Dermis blood vessel endothelial cell (primary cell): ENCODE results near the gene DGCR2. TPM values are rescaled to one million over a fixed set of nuclear protein-coding genes. Genes with fewer than 3 reads are reported as not detected.
"Not testable (repeated sequence)": the region's sequence is repeated elsewhere in the genome, so short reads cannot be mapped to it uniquely, and the experiment has no call there.

Experiments used
- DNase-seq: peaks from one replicate; pipeline ENCODE4 v3.0.0; 2010
- total RNA-seq: library from RNA; depleted of rRNA; stranded (reverse); fragments of >200 nt; gene quantifications from 2 replicates; pipeline ENCODE4 v1.2.3, GENCODE V29; 2014

The DGCR2 gene
- total RNA-seq, 1 donor from 2014 or later = 56.2 TPM

DNA sequence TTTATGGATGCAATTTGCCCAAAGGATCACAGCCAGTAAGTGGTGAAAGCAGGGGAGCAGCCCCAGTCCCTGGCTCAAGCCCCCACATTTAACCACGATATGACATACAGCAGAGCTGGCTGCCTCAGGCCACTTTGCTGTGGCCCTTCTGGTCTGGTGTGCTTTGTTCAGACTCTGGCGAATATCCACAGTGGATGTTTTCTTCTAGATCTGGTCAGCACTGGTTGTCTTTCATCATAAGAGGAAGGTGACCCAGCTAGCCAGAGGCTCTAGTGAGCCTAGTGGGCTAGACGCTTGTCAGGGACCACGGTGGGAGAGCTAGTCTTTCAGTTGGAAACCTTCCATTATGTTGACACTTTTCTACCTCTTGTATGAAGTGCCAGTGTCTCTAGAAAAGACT lies 42.5 kb downstream of the DGCR2 start:
- no peak for DNase-seq

DNA sequence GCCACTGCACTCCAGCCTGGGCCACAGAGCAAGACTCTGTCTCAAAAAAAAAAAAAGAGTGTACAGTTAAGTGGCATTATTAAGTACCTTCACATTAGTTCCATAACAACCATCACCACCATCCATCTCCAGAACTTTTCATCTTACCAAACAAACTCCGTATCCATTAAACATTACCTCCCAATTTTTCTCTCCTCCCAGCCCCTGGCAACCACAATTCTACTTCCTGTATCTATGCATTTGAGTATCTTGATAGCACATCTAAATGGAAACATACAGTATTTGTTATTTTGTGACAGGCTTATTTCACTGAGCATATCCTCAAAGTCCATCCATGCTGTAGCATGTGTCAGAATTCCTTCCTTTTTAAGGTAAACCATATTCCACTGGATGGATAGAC lies 46.8 kb downstream of the DGCR2 start:
- no peak for DNase-seq

DNA sequence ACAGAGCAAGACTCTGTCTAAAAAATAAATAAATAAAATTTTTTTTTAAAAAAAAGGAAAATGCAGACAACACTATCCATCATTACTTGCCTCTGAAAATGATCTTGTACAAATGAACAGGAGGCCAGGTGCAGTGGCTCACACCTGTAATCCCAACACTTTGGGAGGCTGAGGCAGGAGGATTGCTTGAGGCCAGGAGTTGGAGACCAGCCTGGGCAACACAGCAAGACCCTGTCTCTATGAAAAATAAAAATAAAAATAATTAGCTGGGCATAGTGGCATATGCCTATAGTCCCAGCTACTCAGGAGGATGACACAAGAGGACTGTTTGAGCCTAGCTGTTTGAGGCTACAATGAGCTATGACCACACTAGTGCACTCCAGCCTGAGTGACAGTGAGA lies 49.4 kb downstream of the DGCR2 start:
- not testable (repeated sequence) for DNase-seq

DNA sequence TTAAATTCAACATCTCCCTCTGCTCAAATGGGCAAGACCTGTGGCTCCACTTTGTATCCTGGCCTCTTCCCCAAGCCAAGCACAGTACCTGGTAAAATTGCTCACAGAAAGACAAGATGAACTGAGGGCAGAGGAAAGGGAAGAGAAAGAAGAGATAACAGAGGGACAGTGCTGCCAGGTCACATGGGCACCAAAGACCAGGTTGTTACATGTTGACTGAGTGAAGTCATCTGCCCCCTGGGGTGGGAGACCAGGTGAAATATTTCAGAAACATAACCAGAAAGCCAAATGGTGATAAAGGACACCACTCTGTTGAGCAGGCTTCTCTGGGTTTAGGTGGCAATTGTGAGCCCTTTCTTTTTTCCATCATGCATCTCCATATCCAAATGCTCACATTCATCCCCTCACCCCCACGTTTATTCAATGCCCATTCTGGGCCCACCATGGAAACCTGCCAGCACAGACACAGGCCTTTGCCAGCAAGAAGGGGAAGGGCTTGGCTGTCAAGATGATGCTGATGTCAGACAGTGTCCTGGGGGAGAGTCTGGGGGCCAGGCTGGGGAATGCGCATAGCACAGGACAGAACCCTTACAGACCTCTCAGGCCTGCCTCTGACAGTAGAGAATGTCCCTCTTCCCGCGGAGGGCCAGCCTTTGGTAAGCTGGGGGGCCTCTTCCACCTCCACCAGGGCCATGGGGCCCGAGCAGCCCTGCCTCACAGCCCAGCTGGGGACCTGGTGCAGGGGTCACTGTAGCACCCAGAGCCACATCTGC lies 51.6 kb downstream of the DGCR2 start:
- no peak for DNase-seq

DNA sequence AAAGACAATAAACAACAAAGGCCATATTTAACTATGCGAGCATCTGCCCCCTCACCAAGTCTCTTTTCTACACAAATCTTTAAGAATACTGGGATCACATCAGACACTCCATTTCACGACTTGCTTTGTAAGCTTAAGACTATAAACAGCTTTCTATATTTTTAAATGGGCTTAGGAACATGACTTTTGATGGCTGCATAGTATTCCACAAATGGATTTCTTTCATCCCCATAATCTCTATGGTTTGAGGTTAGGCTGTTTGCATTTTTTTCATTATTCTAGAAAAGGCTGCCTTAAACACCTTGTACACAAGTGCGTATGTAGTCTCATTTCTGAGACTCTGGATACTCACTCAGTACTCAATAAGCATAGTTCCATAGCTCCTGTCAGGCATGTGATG lies 52.8 kb downstream of the DGCR2 start:
- DNase-seq = no peak

- no peak for DNase-seq
Measured at GRCh38 chr22:19068784-19069271, 53.4 kb downstream of the DGCR2 start.

- no peak for DNase-seq
Measured at GRCh38 chr22:19067696-19068348, 54.4 kb downstream of the DGCR2 start.

GRCh38 chr22:19066531-19067271 lies 55.5 kb downstream of the DGCR2 start:
- DNase-seq = peak; percentile 32

DNA sequence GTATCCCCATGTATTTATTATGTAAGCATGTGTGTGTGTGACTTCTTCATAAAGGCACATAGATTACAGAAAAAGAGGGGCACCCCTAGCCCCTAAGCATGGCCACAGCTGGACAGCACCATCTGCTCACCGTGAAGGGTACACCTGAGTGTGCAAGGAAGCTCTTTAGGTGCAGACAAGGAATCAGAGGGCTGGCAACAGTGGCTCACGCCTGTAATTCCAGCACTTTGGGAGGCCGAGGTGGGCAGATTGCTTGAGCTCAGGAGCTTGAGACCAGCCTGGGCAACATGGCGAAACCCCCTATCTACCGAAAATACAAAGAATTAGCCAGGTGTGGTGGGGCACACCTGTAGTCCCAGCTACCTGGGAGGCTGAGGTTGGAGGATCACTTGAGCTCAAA lies 56.3 kb downstream of the DGCR2 start:
- no peak for DNase-seq

GRCh38 chr22:19065298-19065859 lies 56.8 kb downstream of the DGCR2 start:
- DNase-seq = no peak

GRCh38 chr22:19064354-19065054 lies 57.7 kb downstream of the DGCR2 start:
- no peak for DNase-seq

- DNase-seq = no peak
Measured at GRCh38 chr22:19063581-19064353, 58.4 kb downstream of the DGCR2 start.

DNA sequence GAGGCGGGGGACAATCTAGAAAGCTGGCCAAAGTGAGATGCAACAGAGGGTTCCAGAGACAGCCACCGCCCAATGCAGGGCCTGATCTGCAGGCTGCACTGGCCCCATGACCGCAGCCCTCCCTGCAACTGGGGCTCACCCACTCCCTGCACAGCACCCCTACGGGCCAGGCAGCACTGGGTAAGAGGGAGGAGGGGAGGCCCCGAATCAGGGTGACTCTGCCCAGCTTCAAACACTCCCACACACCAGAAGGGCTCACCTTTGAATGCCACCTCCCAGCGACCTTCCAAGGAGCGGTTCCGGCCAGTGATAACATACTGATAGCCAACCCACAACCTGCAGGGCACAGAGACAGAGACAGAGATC lies 59.3 kb downstream of the DGCR2 start:
- DNase-seq = no peak

GRCh38 chr22:19062139-19062942 lies 59.9 kb downstream of the DGCR2 start:
- peak; percentile 47 for DNase-seq

DNA sequence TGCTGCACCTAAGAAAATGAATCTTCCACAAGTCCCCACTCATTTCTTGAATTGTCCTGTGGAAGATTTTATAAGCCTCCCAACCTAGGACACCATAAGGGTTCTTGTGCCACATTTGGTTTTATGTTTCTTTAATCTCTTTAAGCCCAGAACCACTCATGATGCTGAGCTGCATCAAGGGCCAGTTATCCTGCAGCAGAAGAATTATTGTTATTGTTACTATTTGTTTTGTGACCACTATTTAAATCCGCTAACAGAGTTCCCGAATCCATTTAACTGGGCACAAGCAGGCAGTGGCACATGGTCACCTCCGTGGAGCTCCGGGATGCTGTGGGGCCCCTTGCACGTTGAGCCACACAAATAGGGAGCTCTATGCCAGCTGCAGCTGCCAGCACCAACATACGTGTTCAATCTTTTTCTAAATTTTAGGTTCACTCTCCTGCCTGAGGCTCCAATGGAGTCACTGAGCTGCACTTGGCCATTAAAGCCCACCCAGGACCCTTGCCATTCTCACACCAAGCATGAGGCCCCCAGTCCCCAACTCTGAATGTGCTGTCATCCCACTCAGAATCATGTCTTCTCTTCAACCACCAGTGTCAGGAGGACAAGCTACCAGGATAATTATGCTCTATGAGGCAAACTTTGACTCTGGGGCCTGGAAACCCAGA lies 60.6 kb downstream of the DGCR2 start:
- no peak for DNase-seq

DNA sequence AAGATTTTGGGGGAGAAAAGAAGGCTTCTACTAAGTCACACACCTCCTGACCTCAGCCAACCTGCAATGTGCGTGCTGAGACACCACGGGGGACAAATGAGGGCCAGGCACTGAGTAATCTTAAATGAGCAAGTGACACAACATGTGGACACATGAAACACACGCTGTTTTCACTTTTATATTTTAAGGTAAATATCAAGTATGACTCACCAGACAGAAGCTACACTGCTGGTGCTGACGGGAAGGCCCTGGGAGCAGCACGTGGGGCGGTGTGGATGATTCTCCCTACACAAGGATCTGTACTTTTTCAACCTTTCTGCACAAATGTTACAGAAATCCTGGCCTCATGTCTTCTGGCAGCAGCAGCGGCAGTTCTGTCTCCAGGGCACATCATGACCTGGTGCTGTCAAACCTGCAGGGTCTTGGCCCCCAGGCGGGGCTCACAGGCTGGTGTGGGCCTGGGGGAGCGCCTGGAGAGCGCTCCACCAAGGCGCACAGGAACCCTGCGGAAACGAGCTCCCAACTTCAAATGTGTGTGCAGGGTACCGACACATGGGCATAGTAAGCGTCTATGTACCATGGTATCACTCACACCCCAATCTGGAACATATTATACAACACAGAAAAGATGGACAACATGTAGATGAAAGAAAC lies 61.7 kb downstream of the DGCR2 start:
- no peak for DNase-seq

DNA sequence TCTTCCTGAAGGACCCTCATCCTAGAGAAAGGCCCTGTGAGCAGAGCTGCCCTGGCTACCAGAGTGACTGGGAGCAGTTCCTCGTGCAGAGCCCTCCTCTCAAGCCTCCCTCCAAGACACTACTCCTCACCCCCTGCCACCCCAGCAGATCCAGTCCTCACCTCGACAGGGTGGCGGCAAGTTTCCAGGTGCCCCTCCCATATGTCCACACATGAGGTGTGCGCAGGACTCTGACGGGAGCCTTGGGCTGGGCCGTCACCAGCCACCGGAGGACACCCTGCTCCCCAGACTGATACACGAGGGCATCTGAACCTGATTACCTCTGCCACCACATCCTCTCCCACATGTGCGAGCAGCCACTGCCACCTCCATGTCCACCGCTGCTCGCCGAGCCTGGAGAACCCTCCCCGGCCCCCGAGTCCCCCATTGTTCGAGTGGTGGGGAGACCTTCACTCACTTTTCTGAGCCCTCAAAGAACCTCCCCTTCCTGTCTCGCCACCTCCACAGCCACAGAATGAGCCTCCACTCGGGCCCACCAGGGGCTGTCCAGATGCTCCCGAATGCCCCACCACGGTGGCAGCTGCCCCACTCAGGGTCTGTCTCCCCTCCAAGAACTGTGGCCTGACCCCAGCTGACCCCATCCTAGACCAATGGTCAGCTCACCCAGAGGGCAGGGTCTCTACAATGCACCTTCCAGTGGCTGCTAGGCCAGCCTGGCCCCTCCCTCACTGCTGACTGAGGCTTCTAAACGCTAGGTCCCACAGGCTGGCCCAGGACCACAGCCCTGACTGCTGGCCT lies 62.5 kb downstream of the DGCR2 start:
- no peak for DNase-seq

DNA sequence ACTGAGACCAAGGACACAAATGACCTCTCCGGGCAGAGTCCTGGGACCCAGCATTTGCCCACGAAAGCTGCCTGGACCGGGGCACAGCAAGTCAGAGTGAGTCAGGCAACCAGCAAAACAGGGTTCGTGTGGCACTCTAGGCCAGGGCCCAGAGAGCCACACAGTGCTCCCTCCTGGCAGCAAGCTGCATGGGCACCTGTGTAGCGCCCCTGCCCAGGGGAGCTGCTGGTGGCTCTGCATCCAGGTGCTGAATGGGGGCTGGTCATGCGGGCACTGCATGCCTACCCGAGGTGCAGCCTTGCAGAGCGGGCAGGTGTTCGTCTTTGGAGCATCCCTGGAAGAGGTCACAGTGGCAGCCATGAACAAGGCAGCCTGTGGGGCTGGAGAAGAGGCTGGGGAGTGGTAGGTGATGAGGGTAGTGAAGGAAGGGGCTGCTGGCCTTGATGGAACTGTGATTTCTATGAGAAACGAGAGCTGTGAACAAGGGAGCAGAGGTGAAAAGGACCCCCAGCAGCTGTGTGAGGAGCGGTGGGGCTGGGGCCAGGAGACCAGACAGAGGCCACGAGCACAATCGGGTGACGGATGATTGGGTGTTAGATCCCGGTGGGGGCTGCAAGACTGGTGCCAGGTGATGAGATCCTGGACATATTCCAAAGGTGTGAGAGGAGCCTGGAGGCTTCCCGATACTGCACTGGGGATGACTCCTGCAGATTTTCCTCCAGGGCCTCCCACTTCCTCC lies 63.3 kb downstream of the DGCR2 start:
- DNase-seq = no peak
